Endodermal cell (in vitro differentiated cells): ENCODE data around the gene LCN1. TPM values are rescaled to one million over a fixed set of nuclear protein-coding genes. Genes with fewer than 3 reads are reported as not detected.
A peak's percentile ranks its signal among the peaks of the same experiment; 100 is the strongest.

Source experiments
- DNase-seq: peaks from one replicate; pipeline ENCODE4 v3.0.0-alpha.2; 2017
- H3K27ac ChIP-seq: 2 replicates; pipeline ENCODE4 v1.5.1; 2013; ENCODE audit warnings: mild to moderate bottlenecking, low read depth, low read length, moderate library complexity
- H3K27me3 ChIP-seq: 2 replicates; pipeline ENCODE4 v1.6.1; 2013; ENCODE audit warnings: mild to moderate bottlenecking, low read length, moderate library complexity; ENCODE audit not compliant: insufficient read depth, control insufficient read depth, poor library complexity, severe bottlenecking
- H3K36me3 ChIP-seq: 2 replicates; pipeline ENCODE4 v1.7.0; 2013; ENCODE audit warnings: mild to moderate bottlenecking, low read length, moderate library complexity; ENCODE audit not compliant: control insufficient read depth, insufficient read depth
- H3K4me1 ChIP-seq: one replicate; pipeline ENCODE4 v1.7.0; 2013; ENCODE audit warnings: low read length; ENCODE audit not compliant: control insufficient read depth, insufficient read depth
- H3K4me3 ChIP-seq: 2 replicates; pipeline ENCODE4 v1.5.1; 2013; ENCODE audit warnings: mild to moderate bottlenecking, low read length, moderate library complexity
- H3K9ac ChIP-seq: 2 replicates; pipeline ENCODE4 v1.6.1; 2013; ENCODE audit warnings: mild to moderate bottlenecking, low read length, moderate library complexity; ENCODE audit not compliant: poor library complexity, severe bottlenecking; ENCODE audit errors: extremely low read depth
- H3K9me3 ChIP-seq: 2 replicates; pipeline ENCODE4 v1.6.1; 2013; ENCODE audit warnings: mild to moderate bottlenecking, low read length, moderate library complexity; ENCODE audit not compliant: control insufficient read depth
- H3K27ac Mint-ChIP-seq: 2 replicates; pipeline ENCODE4 v1.8.0; 2020; ENCODE audit warnings: mixed read lengths
- H3K27me3 Mint-ChIP-seq: 2 replicates; pipeline ENCODE4 v1.8.0; 2021; ENCODE audit warnings: mild to moderate bottlenecking, mixed read lengths; ENCODE audit not compliant: insufficient read depth
- H3K36me3 Mint-ChIP-seq: 2 replicates; pipeline ENCODE4 v1.8.0; 2020; ENCODE audit warnings: low read depth, mixed read lengths
- H3K4me1 Mint-ChIP-seq: 2 replicates; pipeline ENCODE4 v1.8.0; 2020; ENCODE audit warnings: mixed read lengths
- H3K4me3 Mint-ChIP-seq: 2 replicates; pipeline ENCODE4 v1.8.0; 2020; ENCODE audit warnings: mild to moderate bottlenecking, moderate library complexity, mixed read lengths
- H3K9me3 Mint-ChIP-seq: 2 replicates; pipeline ENCODE4 v1.8.0; 2020; ENCODE audit warnings: mild to moderate bottlenecking, mixed read lengths
- WGBS, 2 experiments: methylation state at CpG; one replicate each; pipeline versions ENCODE4 v1.1.5 to v1.1.7; 2013; ENCODE audit warnings: missing lambda C conversion rate in 2 of 2, mixed read lengths in 1 of 2; ENCODE audit not compliant: insufficient coverage in 1 of 2, insufficient read length in 1 of 2; 5-methylcytosine and 5-hydroxymethylcytosine counted together
- total RNA-seq, 2 donors: library from RNA; stranded (reverse); fragmentation: NEBNext Ultra II Directional in 1 of 2; extraction: Animal tissue kit (Norgen Biotek cat#: 25700) in 1 of 2; gene quantifications; 2 replicates in 1 of 2; 3 replicates in 1 of 2; pipeline ENCODE4 v1.2.1, GENCODE V29; 2021
- TF ChIP-seq, protein P1 (sequence below): fragments of 200-600 bp; sonication (generic); conservative IDR thresholded peaks from 2 replicates; pipeline ENCODE4 v1.5.0; 2021; ENCODE audit warnings: antibody characterized with exemption, mild to moderate bottlenecking

LCN1 gene
- total RNA-seq, 2 donors from 2014 or later: not detected

DNA sequence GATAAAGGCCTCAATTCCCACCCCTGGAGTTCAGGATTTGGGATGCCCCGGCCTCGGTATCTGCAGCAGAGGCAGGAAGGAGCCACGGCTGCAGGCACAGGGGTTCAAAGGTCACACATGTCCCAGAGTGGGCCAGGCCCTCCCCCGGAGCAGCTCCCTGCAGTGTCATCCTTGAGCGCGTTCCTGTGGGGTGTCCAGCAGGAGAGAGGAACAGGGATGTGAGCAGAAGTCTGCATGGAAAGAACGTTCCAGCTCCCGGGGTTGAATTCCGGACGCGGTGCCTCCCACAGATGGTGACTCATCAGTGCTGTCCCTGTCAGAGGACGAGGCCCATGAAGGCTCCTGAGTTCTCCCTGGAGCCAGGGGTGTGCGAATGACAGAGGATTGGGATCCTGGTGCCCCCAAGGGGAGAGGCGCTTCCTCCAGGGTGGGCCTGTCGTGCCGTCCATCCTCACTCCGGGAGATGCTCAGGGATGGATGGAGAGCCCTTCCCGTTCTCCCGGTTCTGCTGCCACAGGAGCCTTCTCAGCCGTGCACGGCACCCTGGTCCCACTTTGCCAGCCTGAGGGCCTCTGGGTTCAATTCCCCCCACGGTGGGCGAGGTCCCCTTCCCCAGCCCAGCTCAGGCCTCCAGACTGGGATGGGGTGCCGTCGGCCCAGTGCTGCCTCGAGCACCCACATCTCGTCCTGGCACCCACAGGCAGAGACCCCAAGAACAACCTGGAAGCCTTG, 3.1 kb downstream of the LCN1 start:
- Histone ChIP-seq H3K9ac (no peak overlapping the region), H3K27ac (no peak overlapping the region), H3K4me3 (no peak overlapping the region), H3K27me3 (no peaks in the 10 kb centered on the region), H3K9me3 (no peaks in the 10 kb centered on the region), H3K4me1 (no peaks in the 10 kb centered on the region), H3K36me3 (no peaks in the 10 kb centered on the region)
- Mint-ChIP-seq H3K9me3 (no peaks in the 10 kb centered on the region), H3K4me3 (no peak overlapping the region), H3K36me3 (no peaks in the 10 kb centered on the region), H3K4me1 (no peaks in the 10 kb centered on the region), H3K27ac (no peak overlapping the region), H3K27me3 (no peaks in the 10 kb centered on the region)
- TF ChIP-seq, protein P1, sequence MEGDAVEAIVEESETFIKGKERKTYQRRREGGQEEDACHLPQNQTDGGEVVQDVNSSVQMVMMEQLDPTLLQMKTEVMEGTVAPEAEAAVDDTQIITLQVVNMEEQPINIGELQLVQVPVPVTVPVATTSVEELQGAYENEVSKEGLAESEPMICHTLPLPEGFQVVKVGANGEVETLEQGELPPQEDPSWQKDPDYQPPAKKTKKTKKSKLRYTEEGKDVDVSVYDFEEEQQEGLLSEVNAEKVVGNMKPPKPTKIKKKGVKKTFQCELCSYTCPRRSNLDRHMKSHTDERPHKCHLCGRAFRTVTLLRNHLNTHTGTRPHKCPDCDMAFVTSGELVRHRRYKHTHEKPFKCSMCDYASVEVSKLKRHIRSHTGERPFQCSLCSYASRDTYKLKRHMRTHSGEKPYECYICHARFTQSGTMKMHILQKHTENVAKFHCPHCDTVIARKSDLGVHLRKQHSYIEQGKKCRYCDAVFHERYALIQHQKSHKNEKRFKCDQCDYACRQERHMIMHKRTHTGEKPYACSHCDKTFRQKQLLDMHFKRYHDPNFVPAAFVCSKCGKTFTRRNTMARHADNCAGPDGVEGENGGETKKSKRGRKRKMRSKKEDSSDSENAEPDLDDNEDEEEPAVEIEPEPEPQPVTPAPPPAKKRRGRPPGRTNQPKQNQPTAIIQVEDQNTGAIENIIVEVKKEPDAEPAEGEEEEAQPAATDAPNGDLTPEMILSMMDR: no peak
- 87% methylated on average over 18 to 27 of the region's 27 CpGs for WGBS, 2 experiments
- DNase-seq: peak; percentile 44

DNA sequence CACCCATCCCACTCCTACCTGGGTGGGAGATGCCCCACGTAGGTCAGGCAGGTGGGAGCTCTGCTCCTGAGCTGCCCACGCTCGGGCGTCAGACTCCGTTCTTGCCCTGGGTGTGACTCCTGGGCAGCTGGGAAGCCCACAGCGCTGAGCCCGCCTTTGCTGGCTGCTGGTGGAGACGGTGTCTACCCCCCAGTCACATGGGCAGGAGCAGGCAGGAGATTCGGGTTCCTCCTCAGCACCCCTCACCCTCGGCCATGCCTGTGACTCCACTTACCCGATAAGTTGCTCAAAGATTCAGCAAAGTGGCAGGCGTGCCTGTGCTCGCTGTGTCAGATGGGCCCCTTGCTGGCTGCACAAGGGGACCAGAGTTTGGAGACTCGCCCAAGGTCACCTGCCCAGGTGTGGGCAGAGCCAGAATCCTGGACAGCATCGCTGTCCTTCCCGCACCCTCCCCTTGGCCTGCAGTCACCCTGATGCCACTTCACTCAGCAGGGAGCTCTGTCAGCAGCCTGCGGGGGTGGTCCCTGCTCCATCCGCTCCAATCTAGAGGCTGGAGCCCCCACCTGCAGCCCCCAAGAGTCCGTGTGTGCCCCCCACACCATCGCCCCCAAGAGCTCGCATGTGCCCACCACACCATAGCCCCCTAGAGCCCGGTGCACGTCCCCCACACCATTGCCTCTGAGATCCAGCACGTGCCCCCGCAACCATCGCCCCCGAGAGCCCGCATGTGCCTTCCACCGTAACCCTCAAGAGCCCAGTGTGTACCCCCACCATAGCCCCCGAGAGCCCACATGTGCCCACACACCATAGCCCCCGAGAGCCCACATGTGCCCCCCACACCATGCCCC, 4.2 kb downstream of the LCN1 start:
- TF ChIP-seq, protein P1: no peak
- Histone ChIP-seq H3K9ac (no peak overlapping the region), H3K4me1 (no peaks in the 10 kb centered on the region), H3K9me3 (no peaks in the 10 kb centered on the region), H3K27me3 (no peaks in the 10 kb centered on the region), H3K4me3 (no peak overlapping the region), H3K36me3 (no peaks in the 10 kb centered on the region), H3K27ac (no peak overlapping the region)
- H3K4me1 Mint-ChIP-seq: peaks cover 3% of the 10 kb centered on the region
- no peaks in the 10 kb centered on the region for H3K36me3 Mint-ChIP-seq
- no peak overlapping the region for H3K27ac Mint-ChIP-seq
- H3K4me3 Mint-ChIP-seq: no peak overlapping the region
- WGBS, 2 experiments: 86 to 91% methylated on average over 12 to 28 of the region's 31 CpGs
- H3K9me3 Mint-ChIP-seq: no peaks in the 10 kb centered on the region
- peak; percentile 30 for DNase-seq
- H3K27me3 Mint-ChIP-seq: no peaks in the 10 kb centered on the region

DNA sequence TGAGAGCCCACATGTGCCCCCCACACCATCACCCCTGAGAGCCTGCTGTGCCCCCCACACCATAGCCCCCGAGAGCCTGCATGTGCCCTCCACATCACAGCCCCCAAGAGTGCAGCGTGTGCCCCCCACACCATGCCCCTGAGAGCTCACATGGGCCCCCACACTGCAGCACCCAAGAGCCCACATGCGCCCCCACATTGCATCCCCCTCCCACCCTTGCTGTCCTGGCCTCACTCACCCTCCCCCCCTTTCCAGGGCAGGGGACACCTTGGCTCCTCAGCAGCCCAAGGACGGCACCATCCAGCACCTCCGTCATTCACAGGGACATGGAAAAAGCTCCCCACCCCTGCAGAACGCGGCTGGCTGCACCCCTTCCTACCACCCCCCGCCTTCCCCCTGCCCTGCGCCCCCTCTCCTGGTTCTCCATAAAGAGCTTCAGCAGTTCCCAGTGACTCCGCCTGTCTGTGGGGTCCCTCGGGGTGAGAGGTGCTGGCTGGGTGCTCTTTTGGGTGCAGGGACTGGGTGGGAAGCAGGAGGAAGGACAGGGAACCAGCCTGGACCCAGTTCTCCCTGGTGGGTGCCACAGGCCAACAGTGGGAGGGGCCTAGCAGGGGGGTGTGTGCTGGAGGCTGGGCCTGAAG, 5.0 kb downstream of the LCN1 start:
- Mint-ChIP-seq H3K4me3 (no peak overlapping the region), H3K4me1 (peaks cover 5% of the 10 kb centered on the region), H3K27ac (no peak overlapping the region), H3K9me3 (no peaks in the 10 kb centered on the region), H3K27me3 (no peaks in the 10 kb centered on the region), H3K36me3 (no peaks in the 10 kb centered on the region)
- Histone ChIP-seq H3K4me3 (no peak overlapping the region), H3K9me3 (no peaks in the 10 kb centered on the region), H3K27me3 (no peaks in the 10 kb centered on the region), H3K4me1 (no peaks in the 10 kb centered on the region), H3K36me3 (no peaks in the 10 kb centered on the region), H3K27ac (no peak overlapping the region), H3K9ac (no peak overlapping the region)
- peak; percentile 55 for DNase-seq
- TF ChIP-seq, protein P1: no peak
- 93% methylated on average over 10 of the region's 11 CpGs; no CpG with 5 or more reads in 1 of the 2 experiments for WGBS, 2 experiments
